Mesothelial cell of epicardium (in vitro differentiated cells): Measurements from ENCODE around the gene ADAP1. TPM values are rescaled to one million over a fixed set of nuclear protein-coding genes. Genes with fewer than 3 reads are reported as not detected.
A peak's percentile ranks its signal among the peaks of the same experiment; 100 is the strongest.

Source experiments
- DNase-seq, 2 experiments: peaks; one replicate each; pipeline ENCODE4 v3.0.0; 2021; ENCODE audit warnings: low spot score in 2 of 2; ENCODE audit not compliant: unreplicated experiment in 2 of 2
- H3K27ac Mint-ChIP-seq: 2 replicates; pipeline ENCODE4 v1.8.0; 2021; ENCODE audit warnings: mixed read lengths
- H3K27me3 Mint-ChIP-seq: 2 replicates; pipeline ENCODE4 v1.8.0; 2021; ENCODE audit warnings: low read depth, mixed read lengths
- H3K36me3 Mint-ChIP-seq: 2 replicates; pipeline ENCODE4 v1.8.0; 2021; ENCODE audit warnings: mixed read lengths
- H3K4me1 Mint-ChIP-seq: 2 replicates; pipeline ENCODE4 v1.8.0; 2021; ENCODE audit warnings: mixed read lengths
- H3K4me3 Mint-ChIP-seq: 2 replicates; pipeline ENCODE4 v1.8.0; 2021; ENCODE audit warnings: mild to moderate bottlenecking, moderate library complexity, mixed read lengths
- H3K9me3 Mint-ChIP-seq: 2 replicates; pipeline ENCODE4 v1.8.0; 2021; ENCODE audit warnings: mixed read lengths
- CTCF ChIP-seq: fragments of 200-600 bp; sonication (generic); IDR thresholded peaks from one replicate; pipeline ENCODE4 v1.5.0; 2021; ENCODE audit warnings: antibody characterized with exemption; ENCODE audit not compliant: unreplicated experiment
- total RNA-seq: library from RNA; stranded (reverse); gene quantifications from 3 replicates; pipeline ENCODE4 v1.2.1, GENCODE V29; 2021

The ADAP1 gene
- total RNA-seq, 1 donor from 2014 or later, result 4.0 TPM

GRCh38 chr7:867406-868188, 86.9 kb downstream of the ADAP1 start:
- H3K36me3 Mint-ChIP-seq, result peaks cover 46% of the 10 kb centered on the region
- no peak for DNase-seq
- H3K9me3 Mint-ChIP-seq, result no peaks in the 10 kb centered on the region
- H3K27ac Mint-ChIP-seq, result peak overlapping the region; percentile 6
- H3K27me3 Mint-ChIP-seq, result no peaks in the 10 kb centered on the region
- H3K4me3 Mint-ChIP-seq, result no peak overlapping the region
- no peaks in the 10 kb centered on the region for H3K4me1 Mint-ChIP-seq
- no peak for TF ChIP-seq CTCF

DNA sequence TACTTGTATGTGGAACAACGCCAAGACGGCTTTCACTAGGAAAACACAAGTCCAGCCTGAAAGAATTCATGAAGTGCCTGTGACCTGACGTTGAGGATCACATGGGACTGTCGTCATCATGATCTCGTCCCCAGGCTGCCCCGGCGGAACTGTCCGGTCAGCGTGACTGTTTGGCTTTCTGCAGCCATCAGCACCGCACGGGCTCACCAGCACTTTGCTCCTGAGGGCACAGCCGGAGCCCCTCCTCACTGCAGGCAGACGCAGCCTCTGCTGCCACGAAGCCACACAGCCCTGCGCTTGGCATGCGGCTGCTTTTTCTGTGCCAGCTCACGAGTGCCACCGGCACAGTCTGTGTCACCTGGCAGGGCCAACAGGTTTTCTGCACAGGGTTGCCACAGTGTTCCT, 87.5 kb downstream of the ADAP1 start:
- Mint-ChIP-seq H3K4me3 (no peak overlapping the region), H3K9me3 (no peaks in the 10 kb centered on the region), H3K27ac (no peak overlapping the region), H3K36me3 (peaks cover 46% of the 10 kb centered on the region), H3K27me3 (no peaks in the 10 kb centered on the region), H3K4me1 (no peaks in the 10 kb centered on the region)
- DNase-seq, result no peak
- no peak for TF ChIP-seq CTCF

DNA sequence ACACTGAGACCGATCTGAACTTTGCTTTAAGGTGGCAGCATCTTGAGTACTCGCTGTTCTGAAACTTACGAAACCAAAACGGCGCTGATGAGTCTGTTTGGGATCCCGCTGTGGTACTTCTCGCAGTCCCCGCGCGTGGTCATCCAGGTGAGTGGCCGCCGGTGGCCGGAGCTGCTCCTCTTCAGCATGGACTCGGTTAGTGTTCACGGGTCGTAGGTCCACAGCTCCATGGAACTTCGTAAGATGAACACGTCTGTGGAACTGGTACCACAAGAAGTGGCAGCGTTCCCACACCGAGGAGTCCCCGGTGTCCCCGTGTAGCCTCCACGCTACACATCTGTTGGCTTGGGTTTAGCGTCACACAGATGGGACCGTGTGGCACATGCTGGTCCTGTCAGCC, 88.6 kb downstream of the ADAP1 start:
- no peak overlapping the region for H3K4me3 Mint-ChIP-seq
- no peaks in the 10 kb centered on the region for H3K27me3 Mint-ChIP-seq
- no peak for DNase-seq
- TF ChIP-seq CTCF, result no peak
- H3K36me3 Mint-ChIP-seq, result peaks cover 49% of the 10 kb centered on the region
- no peak overlapping the region for H3K27ac Mint-ChIP-seq
- no peaks in the 10 kb centered on the region for H3K4me1 Mint-ChIP-seq
- no peaks in the 10 kb centered on the region for H3K9me3 Mint-ChIP-seq

GRCh38 chr7:863106-863505, 91.4 kb downstream of the ADAP1 start:
- peaks cover 58% of the 10 kb centered on the region for H3K36me3 Mint-ChIP-seq
- no peaks in the 10 kb centered on the region for H3K27me3 Mint-ChIP-seq
- DNase-seq, result no peak
- H3K4me3 Mint-ChIP-seq, result no peak overlapping the region
- H3K9me3 Mint-ChIP-seq, result no peaks in the 10 kb centered on the region
- TF ChIP-seq CTCF, result no peak
- H3K27ac Mint-ChIP-seq, result no peak overlapping the region
- H3K4me1 Mint-ChIP-seq, result peaks cover 5% of the 10 kb centered on the region

GRCh38 chr7:862157-862556, 92.3 kb downstream of the ADAP1 start:
- no peak for DNase-seq
- Mint-ChIP-seq H3K27ac (no peak overlapping the region), H3K9me3 (no peaks in the 10 kb centered on the region), H3K4me3 (no peak overlapping the region), H3K4me1 (peaks cover 5% of the 10 kb centered on the region), H3K36me3 (peaks cover 56% of the 10 kb centered on the region), H3K27me3 (no peaks in the 10 kb centered on the region)
- TF ChIP-seq CTCF, result no peak
